GM10266 (cell line): ENCODE results near the gene LYSMD2.

Source experiments
- DNase-seq: peaks from one replicate; pipeline ENCODE4 v3.0.0; 2012; ENCODE audit errors: extremely low spot score
- CTCF ChIP-seq: IDR thresholded peaks from 2 replicates; pipeline ENCODE4 v1.5.1; 2012; ENCODE audit warnings: mild to moderate bottlenecking, low read depth; ENCODE audit not compliant: control insufficient read depth, insufficient read depth; ENCODE audit errors: missing control alignments

LYSMD2 gene

GRCh38 chr15:51760805-51761204 lies 23.4 kb upstream of the LYSMD2 start:
- no peak for DNase-seq
- TF ChIP-seq CTCF, result no peak

GRCh38 chr15:51759557-51760070 lies 22.2 kb upstream of the LYSMD2 start:
- peak; percentile 42 for TF ChIP-seq CTCF
- DNase-seq, result no peak

- TF ChIP-seq CTCF, result no peak
- DNase-seq, result no peak
These were observed 21.2 kb upstream of the LYSMD2 start for GRCh38 chr15:51758645-51759044.

DNA sequence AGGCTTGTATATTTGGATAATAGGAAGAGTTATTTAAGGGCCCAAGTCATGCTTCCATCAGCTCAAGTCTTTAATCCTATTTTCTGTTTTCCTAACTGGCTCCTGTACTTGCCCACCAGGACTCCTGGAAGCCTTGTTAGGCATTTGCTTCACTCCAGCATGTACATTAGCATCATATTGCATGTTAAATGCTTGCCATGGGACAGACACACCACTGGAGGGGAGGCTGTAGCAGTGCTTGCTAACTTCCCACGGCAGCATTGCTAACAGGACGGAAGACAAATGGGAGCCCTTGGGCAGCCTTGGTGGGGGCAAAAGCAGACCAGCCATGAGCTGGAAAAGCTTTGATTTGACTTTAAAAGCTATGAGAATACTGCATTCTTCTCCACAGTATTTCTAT lies 20.0 kb upstream of the LYSMD2 start:
- TF ChIP-seq CTCF, result no peak
- no peak for DNase-seq

DNA sequence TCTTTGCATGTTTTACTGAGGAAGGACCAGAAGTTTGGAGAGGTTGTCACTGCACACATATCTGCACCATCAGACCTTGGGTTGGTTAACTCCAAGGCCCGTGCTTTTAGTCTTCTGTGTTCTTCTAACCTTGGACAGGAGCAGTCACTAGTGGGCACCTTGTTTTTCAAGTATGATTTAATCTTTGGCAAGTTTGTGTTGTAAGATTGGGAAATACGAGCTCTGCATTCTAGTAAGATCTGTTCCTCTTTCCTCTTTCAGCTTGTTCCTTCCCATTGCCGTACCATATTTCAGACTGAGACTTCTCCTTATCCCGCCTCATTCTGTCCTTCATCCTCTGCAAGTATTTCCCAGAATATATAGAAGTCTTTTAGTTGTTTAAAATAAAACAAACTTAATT lies 19.0 kb upstream of the LYSMD2 start:
- no peak for DNase-seq
- no peak for TF ChIP-seq CTCF

GRCh38 chr15:51755790-51756189 lies 18.3 kb upstream of the LYSMD2 start:
- TF ChIP-seq CTCF, result no peak
- no peak for DNase-seq

GRCh38 chr15:51754267-51754666 lies 16.8 kb upstream of the LYSMD2 start:
- no peak for TF ChIP-seq CTCF
- no peak for DNase-seq
